HepG2 (cell line): ENCODE results near the gene SFI1. TPM values are rescaled to one million over a fixed set of nuclear protein-coding genes. Genes with fewer than 3 reads are reported as not detected.

ENCODE experiments used
- AFF4 ChIP-seq: sonication (generic); formaldehyde crosslinking; IDR thresholded peaks from 2 replicates; pipeline ENCODE4 v1.4.0; 2020; ENCODE audit warnings: missing genetic modification reagents
- GLMP ChIP-seq: sonication (generic); formaldehyde crosslinking; IDR thresholded peaks from 2 replicates; pipeline ENCODE4 v1.9.0; 2021; ENCODE audit warnings: missing genetic modification reagents, mild to moderate bottlenecking, borderline replicate concordance
- GMEB2 ChIP-seq: IDR thresholded peaks from 2 replicates; pipeline ENCODE4 v1.6.1; 2016; ENCODE audit warnings: missing biosample characterization, missing genetic modification reagents, low read depth
- HDAC1 ChIP-seq: sonication (generic); formaldehyde crosslinking; IDR thresholded peaks from 2 replicates; pipeline ENCODE4 v1.5.1; 2020; ENCODE audit warnings: mild to moderate bottlenecking, missing genetic modification reagents
- JARID2 ChIP-seq: sonication (generic); formaldehyde crosslinking; IDR thresholded peaks from 2 replicates; pipeline ENCODE4 v1.8.1; 2023; ENCODE audit warnings: missing genetic modification reagents, inconsistent platforms; ENCODE audit not compliant: insufficient replicate concordance
- KAT2B ChIP-seq: fragments of 150-350 bp; IDR thresholded peaks from 2 replicates; pipeline ENCODE4 v1.6.1; 2014; ENCODE audit warnings: low read depth, low read length, borderline replicate concordance
- KDM2A ChIP-seq: sonication (generic); formaldehyde crosslinking; IDR thresholded peaks from 2 replicates; pipeline ENCODE4 v1.4.0; 2020; ENCODE audit warnings: low read depth, missing genetic modification reagents, borderline replicate concordance
- MAFG ChIP-seq: sonication (generic); formaldehyde crosslinking; IDR thresholded peaks from 2 replicates; pipeline ENCODE4 v1.5.1; 2020; ENCODE audit warnings: mild to moderate bottlenecking, missing genetic modification reagents
- MAX ChIP-seq: IDR thresholded peaks from 2 replicates; pipeline ENCODE4 v1.6.1; 2012; ENCODE audit warnings: inconsistent platforms
- NAIF1 ChIP-seq: sonication (generic); formaldehyde crosslinking; IDR thresholded peaks from 2 replicates; pipeline ENCODE4 v1.5.0; 2020; ENCODE audit warnings: mild to moderate bottlenecking, missing genetic modification reagents, borderline replicate concordance
- STAT6 ChIP-seq: sonication (generic); formaldehyde crosslinking; IDR thresholded peaks from 2 replicates; pipeline ENCODE4 v1.4.0; 2020; ENCODE audit warnings: missing genetic modification reagents, mild to moderate bottlenecking, borderline replicate concordance
- TIGD3 ChIP-seq: sonication (generic); formaldehyde crosslinking; IDR thresholded peaks from 2 replicates; pipeline ENCODE4 v1.5.1; 2020; ENCODE audit warnings: mild to moderate bottlenecking, missing genetic modification reagents, borderline replicate concordance
- U2AF2 ChIP-seq: fragments of 200-400 bp; formaldehyde crosslinking; IDR thresholded peaks from 2 replicates; pipeline ENCODE4 v1.6.1; 2017; ENCODE audit warnings: low read depth, mild to moderate bottlenecking, low read length
- ZNF263 ChIP-seq: sonication (generic); formaldehyde crosslinking; IDR thresholded peaks from 2 replicates; pipeline ENCODE4 v1.4.0; 2020; ENCODE audit warnings: missing genetic modification reagents
- ZNF441 ChIP-seq: sonication (generic); formaldehyde crosslinking; IDR thresholded peaks from 2 replicates; pipeline ENCODE4 v1.7.0; 2021; ENCODE audit warnings: missing genetic modification reagents, borderline replicate concordance
- ZNF781 ChIP-seq: sonication (generic); formaldehyde crosslinking; IDR thresholded peaks from 2 replicates; pipeline ENCODE4 v1.5.1; 2020; ENCODE audit warnings: borderline replicate concordance, mild to moderate bottlenecking, missing genetic modification reagents; ENCODE audit errors: not compliant biosample characterization
- polyA plus RNA-seq, 8 experiments: library from polyadenylated mRNA; depleted of rRNA in 3 of 8; stranded (reverse) in 7 of 8; unstranded in 1 of 8; fragments of >200 nt; fragmentation: Illumina TruSeq in 4 of 8; extraction: Trizol in 4 of 8; gene quantifications; 2 replicates each; pipeline versions ENCODE4 v1.2.1 to v1.2.3, GENCODE V29; 2011 to 2016; ENCODE audit warnings: low read depth in 4 of 8, missing spikeins in 1 of 8, mixed read lengths in 1 of 8; ENCODE audit not compliant: insufficient read depth in 1 of 8
- total RNA-seq, 5 experiments: library from RNA; depleted of rRNA; stranded (reverse); fragments of >200 nt; fragmentation: Illumina TruSeq; extraction: Trizol; gene quantifications; 2 replicates each; pipeline ENCODE4 v1.2.3, GENCODE V29; 2016; ENCODE audit warnings: low read depth in 1 of 5

SFI1 gene
- total and polyA plus RNA-seq, 2 of the 13 experiments (the other 11 are each of a cell fraction or from before 2014, with no cell fraction given), result 20.5 to 40.1 TPM

- no peak for TF ChIP-seq TIGD3 (CRISPR knock-in tag)
- TF ChIP-seq KDM2A (CRISPR knock-in tag), result 0 out of 2 replicates have a peak, but pooled peaks have one; percentile 26
- TF ChIP-seq GLMP (CRISPR knock-in tag), result no peak
- TF ChIP-seq ZNF781 (CRISPR knock-in tag), result no peak
- no peak for TF ChIP-seq MAFG (CRISPR knock-in tag)
- TF ChIP-seq KAT2B, result no peak
- no peak for TF ChIP-seq JARID2 (CRISPR knock-in tag)
- peak; percentile 26; the same call in 1 of the 2 replicates for TF ChIP-seq HDAC1 (CRISPR knock-in tag)
- TF ChIP-seq GMEB2 (CRISPR knock-in tag), result no peak
- peak; percentile 59; the same call in 1 of the 2 replicates for TF ChIP-seq ZNF263 (CRISPR knock-in tag)
- TF ChIP-seq MAX, result peak; percentile 32; the same call in 1 of the 2 replicates
- TF ChIP-seq ZNF441 (CRISPR knock-in tag), result no peak
- TF ChIP-seq AFF4, result no peak
- TF ChIP-seq NAIF1 (CRISPR knock-in tag), result no peak
- TF ChIP-seq U2AF2, result no peak
- no peak for TF ChIP-seq STAT6
Measured at GRCh38 chr22:31604746-31605705, 108.7 kb downstream of the SFI1 start (continued).
